Left ventricle myocardium inferior (tissue), 1 donor: Measurements from ENCODE around the gene CBL. TPM values are rescaled to one million over a fixed set of nuclear protein-coding genes. Genes with fewer than 3 reads are reported as not detected.

Source experiments
- DNase-seq: peaks from one replicate; pipeline ENCODE4 v3.0.0-alpha.2; 2020
- H3K27ac ChIP-seq: fragments of 200-600 bp; replicated peaks from 2 replicates; pipeline ENCODE4 v1.8.0; 2021
- H3K27me3 ChIP-seq: fragments of 200-600 bp; 2 replicates; pipeline ENCODE4 v1.8.0; 2021; ENCODE audit warnings: low read depth
- H3K36me3 ChIP-seq: fragments of 200-600 bp; 2 replicates; pipeline ENCODE4 v1.8.0; 2021
- H3K4me1 ChIP-seq: fragments of 200-600 bp; 2 replicates; pipeline ENCODE4 v1.8.0; 2021
- H3K4me3 ChIP-seq: fragments of 200-600 bp; 2 replicates; pipeline ENCODE4 v1.8.0; 2021; ENCODE audit warnings: mild to moderate bottlenecking, moderate library complexity
- H3K9me3 ChIP-seq: fragments of 200-600 bp; replicated peaks from 2 replicates; pipeline ENCODE4 v1.8.0; 2021
- intact Hi-C: fragments of 100-400 bp; cut with micrococcal nuclease; formaldehyde crosslinking; loops from one replicate; pipeline ENCODE4 v1.11.0; 2022
- total RNA-seq: library from RNA; stranded (reverse); fragmentation: NEBNext Ultra II Directional; extraction: Animal tissue kit (Norgen Biotek cat#: 25700); gene quantifications from one replicate; pipeline ENCODE4 v1.2.1, GENCODE V29; 2021
- TF ChIP-seq, protein P1 (sequence below): fragments of 200-600 bp; IDR thresholded peaks from 2 replicates; pipeline ENCODE4 v1.8.0; 2021; ENCODE audit warnings: antibody characterized with exemption, mild to moderate bottlenecking, borderline replicate concordance
- donor health status: DM: no; HTN: yes; CAD: no; lungs with severe emphysema.

The CBL gene
- total RNA-seq, 1 donor from 2014 or later, result 7.0 TPM

DNA sequence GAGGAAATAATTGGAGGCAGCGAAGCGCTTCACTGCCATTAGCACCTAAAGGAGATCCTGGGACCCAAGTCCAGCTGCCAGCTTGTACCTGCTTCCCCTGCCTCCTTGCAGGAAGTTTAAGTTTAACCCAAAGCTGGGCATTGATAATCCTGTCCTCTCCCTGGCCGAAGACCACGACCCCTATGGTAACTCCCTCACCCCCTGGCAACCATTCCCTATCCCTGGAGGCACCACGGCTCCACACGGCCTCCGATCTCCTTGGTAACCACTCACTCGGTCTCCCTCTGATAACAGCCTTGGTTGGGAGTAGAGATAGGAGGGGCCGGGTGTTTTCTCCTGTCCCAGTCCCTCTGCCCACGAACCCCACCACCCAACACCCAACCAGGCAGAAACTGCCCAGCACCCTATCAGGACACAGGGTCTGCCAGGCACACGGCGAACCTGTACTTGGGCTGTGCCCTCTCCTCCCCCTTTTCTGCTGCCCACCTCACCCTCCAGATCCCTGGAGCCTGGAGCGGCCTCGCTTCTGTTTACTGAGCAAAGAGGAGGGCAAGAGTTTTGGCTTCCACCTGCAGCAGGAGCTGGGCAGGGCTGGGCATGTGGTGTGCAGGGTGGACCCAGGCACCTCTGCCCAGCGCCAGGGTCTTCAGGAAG is 20.0 kb upstream of the CBL start:
- Histone ChIP-seq H3K36me3 (peaks cover 16% of the 10 kb centered on the region), H3K4me1 (no peaks in the 10 kb centered on the region), H3K9me3 (no peaks in the 10 kb centered on the region), H3K27me3 (peaks cover 21% of the 10 kb centered on the region), H3K4me3 (no peak overlapping the region), H3K27ac (no peak overlapping the region)
- no peak for DNase-seq
- intact Hi-C loops, result no loop called here
- TF ChIP-seq, protein P1, sequence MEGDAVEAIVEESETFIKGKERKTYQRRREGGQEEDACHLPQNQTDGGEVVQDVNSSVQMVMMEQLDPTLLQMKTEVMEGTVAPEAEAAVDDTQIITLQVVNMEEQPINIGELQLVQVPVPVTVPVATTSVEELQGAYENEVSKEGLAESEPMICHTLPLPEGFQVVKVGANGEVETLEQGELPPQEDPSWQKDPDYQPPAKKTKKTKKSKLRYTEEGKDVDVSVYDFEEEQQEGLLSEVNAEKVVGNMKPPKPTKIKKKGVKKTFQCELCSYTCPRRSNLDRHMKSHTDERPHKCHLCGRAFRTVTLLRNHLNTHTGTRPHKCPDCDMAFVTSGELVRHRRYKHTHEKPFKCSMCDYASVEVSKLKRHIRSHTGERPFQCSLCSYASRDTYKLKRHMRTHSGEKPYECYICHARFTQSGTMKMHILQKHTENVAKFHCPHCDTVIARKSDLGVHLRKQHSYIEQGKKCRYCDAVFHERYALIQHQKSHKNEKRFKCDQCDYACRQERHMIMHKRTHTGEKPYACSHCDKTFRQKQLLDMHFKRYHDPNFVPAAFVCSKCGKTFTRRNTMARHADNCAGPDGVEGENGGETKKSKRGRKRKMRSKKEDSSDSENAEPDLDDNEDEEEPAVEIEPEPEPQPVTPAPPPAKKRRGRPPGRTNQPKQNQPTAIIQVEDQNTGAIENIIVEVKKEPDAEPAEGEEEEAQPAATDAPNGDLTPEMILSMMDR, result no peak

DNA sequence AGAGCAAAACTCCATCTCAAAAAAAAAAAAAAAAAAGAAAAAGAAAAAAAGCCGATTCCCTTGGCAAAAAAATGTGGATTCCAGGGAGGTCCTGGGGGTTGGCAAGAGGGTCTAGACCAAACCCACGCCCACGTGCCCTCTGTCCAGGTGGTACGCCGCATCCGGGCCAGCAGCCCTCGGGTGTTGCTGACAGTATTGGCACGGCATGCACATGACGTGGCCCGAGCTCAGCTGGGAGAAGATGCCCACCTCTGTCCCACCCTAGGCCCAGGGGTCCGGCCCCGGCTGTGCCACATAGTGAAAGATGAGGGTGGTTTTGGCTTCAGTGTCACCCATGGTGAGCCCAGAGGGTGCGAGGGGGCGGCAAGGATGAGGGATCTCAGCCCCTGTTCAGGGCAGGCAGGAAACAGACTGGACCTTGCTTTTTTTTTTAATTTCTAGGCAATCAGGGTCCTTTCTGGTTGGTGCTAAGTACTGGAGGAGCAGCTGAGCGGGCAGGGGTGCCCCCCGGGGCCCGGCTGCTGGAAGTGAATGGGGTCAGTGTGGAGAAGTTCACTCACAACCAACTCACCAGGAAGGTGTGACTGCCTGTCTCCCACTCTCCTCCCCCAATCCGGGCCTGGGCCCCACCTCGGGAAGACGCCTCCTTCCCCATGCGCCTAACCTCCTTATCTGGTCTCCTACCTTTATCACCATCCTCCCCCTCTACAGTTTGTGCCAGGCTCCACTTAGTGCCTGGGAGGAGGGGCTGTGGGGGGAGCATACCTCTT is 18.8 kb upstream of the CBL start:
- H3K4me3 ChIP-seq, result no peak overlapping the region
- TF ChIP-seq, protein P1, result no peak
- peaks cover 10% of the 10 kb centered on the region for H3K36me3 ChIP-seq
- no peak overlapping the region for H3K27ac ChIP-seq
- no peak for DNase-seq
- H3K4me1 ChIP-seq, result no peaks in the 10 kb centered on the region
- H3K27me3 ChIP-seq, result peaks cover 21% of the 10 kb centered on the region
- intact Hi-C loops, result no loop called here
- no peaks in the 10 kb centered on the region for H3K9me3 ChIP-seq

DNA sequence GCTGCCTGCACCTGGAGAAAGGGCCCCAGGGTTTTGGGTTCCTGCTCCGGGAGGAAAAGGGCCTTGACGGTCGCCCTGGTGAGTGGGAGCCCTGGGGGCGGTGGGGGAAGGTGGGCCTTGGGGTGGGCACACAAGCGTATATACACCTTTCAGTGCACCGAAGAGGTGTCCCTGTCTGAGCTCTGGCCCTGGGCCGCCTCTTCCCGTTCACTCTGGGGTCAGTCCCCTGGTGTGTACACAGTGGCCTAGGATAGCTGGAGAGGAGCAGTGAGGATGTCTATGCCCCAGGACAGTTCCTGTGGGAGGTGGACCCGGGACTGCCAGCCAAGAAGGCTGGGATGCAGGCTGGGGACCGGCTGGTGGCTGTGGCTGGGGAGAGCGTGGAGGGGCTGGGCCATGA is 18.1 kb upstream of the CBL start:
- Histone ChIP-seq H3K4me3 (no peak overlapping the region), H3K27ac (no peak overlapping the region), H3K9me3 (no peaks in the 10 kb centered on the region), H3K4me1 (no peaks in the 10 kb centered on the region), H3K27me3 (peaks cover 21% of the 10 kb centered on the region), H3K36me3 (peaks cover 5% of the 10 kb centered on the region)
- TF ChIP-seq, protein P1, result no peak
- intact Hi-C loops, result no loop called here
- no peak for DNase-seq

DNA sequence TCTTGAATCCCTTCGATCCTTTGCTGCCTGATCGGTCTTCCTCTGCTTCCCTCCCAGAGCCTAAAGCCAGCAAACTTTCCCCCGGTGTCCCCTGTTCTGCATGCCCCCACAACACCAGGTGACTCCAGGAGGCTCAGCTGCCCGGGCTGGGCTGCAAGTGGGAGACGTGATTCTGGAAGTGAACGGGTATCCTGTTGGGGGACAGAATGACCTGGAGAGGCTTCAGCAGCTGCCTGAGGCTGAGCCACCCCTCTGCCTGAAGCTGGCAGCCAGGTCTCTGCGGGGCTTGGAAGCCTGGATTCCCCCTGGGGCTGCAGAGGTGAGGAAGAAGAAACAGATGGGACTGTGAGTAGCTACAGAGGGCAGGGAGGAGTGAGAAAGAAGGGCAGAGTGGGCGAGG is 17.3 kb upstream of the CBL start:
- TF ChIP-seq, protein P1, result no peak
- Histone ChIP-seq H3K4me3 (no peak overlapping the region), H3K4me1 (no peaks in the 10 kb centered on the region), H3K9me3 (no peaks in the 10 kb centered on the region), H3K36me3 (no peaks in the 10 kb centered on the region), H3K27me3 (peaks cover 21% of the 10 kb centered on the region), H3K27ac (no peak overlapping the region)
- intact Hi-C loops, result no loop called here
- no peak for DNase-seq

DNA sequence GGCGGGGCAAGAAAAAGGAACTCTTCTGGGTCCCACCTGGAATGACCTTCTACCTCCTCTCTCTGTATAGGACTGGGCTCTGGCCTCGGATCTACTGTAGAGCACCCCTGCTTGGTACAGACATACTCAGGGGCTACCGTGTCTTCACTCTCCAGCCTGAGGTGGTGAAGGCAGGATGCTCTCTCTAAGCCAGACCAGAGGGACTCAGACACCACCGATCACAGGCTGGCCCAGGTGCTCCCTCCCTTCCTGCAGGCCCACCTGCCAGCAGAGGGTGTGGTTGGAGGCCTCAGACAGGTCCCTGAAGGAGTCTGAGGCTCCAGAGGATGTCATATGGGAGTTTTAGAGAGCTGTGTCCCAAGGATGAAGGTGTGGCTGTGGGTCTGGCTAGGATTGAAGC is 16.7 kb upstream of the CBL start:
- Histone ChIP-seq H3K27me3 (peaks cover 21% of the 10 kb centered on the region), H3K36me3 (no peaks in the 10 kb centered on the region), H3K4me3 (no peak overlapping the region), H3K9me3 (no peaks in the 10 kb centered on the region), H3K4me1 (no peaks in the 10 kb centered on the region), H3K27ac (no peak overlapping the region)
- DNase-seq, result no peak
- intact Hi-C loops, result no loop called here
- TF ChIP-seq, protein P1, result no peak
